H1 (cell line): ENCODE results near the gene KCNJ13. TPM values are rescaled to one million over a fixed set of nuclear protein-coding genes. Genes with fewer than 3 reads are reported as not detected.

Experiments used
- CHD7 ChIP-seq: fragments of 300-600 bp; sonication (generic); IDR thresholded peaks from 2 replicates; pipeline ENCODE4 v1.7.1; 2012; ENCODE audit warnings: low read length, moderate library complexity, mild to moderate bottlenecking, inconsistent platforms; ENCODE audit not compliant: insufficient replicate concordance
- CREB1 ChIP-seq: IDR thresholded peaks from 2 replicates; pipeline ENCODE4 v1.6.1; 2012; ENCODE audit warnings: inconsistent platforms
- NANOG ChIP-seq: IDR thresholded peaks from 2 replicates; pipeline ENCODE4 v1.6.1; 2011; ENCODE audit warnings: low read length, low read depth, mild to moderate bottlenecking, inconsistent platforms; ENCODE audit not compliant: insufficient read depth, poor library complexity, severe bottlenecking
- POLR2AphosphoS5 ChIP-seq: IDR thresholded peaks from 2 replicates; pipeline ENCODE4 v1.6.1; 2011; ENCODE audit warnings: low read depth, low read length
- RAD21 ChIP-seq, 2 experiments: IDR thresholded peaks in 1 of 2; conservative IDR thresholded peaks in 1 of 2; 2 replicates each; pipeline ENCODE4 v1.6.1; 2011; ENCODE audit warnings: low read depth in 2 of 2, low read length in 2 of 2, improper control_type of control experiment in 1 of 2, inconsistent platforms in 1 of 2, mild to moderate bottlenecking in 1 of 2, moderate library complexity in 1 of 2
- RBBP5 ChIP-seq: IDR thresholded peaks from 2 replicates; pipeline ENCODE4 v1.7.1; 2012; ENCODE audit warnings: low read depth, mild to moderate bottlenecking, inconsistent platforms, low read length, moderate library complexity, borderline replicate concordance
- TAF7 ChIP-seq: optimal IDR thresholded peaks from 2 replicates; pipeline ENCODE3; 2011; ENCODE audit warnings: low read depth, mild to moderate bottlenecking, inconsistent platforms, low read length, moderate library complexity, borderline replicate concordance
- TBP ChIP-seq: IDR thresholded peaks from 2 replicates; pipeline ENCODE4 v1.6.1; 2011; ENCODE audit warnings: low read depth, low read length, improper control_type of control experiment
- polyA plus RNA-seq, 7 experiments: library from polyadenylated mRNA; depleted of rRNA in 3 of 7; stranded (reverse) in 5 of 7; unstranded in 2 of 7; fragments of >200 nt in 5 of 7; fragments of 200-250 nt in 2 of 7; gene quantifications; 1 replicate in 5 of 7; 2 replicates in 1 of 7; 4 replicates in 1 of 7; pipeline versions ENCODE4 v1.2.1 to v1.2.3, GENCODE V29; 2011 to 2013; ENCODE audit warnings: missing spikeins in 2 of 7, mixed read lengths in 2 of 7
- total RNA-seq: library from RNA; stranded (reverse); fragmentation: NEBNext Ultra II Directional; extraction: Animal tissue kit (Norgen Biotek cat#: 25700); gene quantifications from 2 replicates; pipeline ENCODE4 v1.2.1, GENCODE V29; 2021
- TF ChIP-seq, protein P1 (sequence below): IDR thresholded peaks from 2 replicates; pipeline ENCODE4 v1.6.1; 2011; ENCODE audit warnings: low read length, improper control_type of control experiment

The KCNJ13 gene
- total and polyA plus RNA-seq, 2 of the 8 experiments (the other 6 are each of a cell fraction or from before 2014, with no cell fraction given): not detected

DNA sequence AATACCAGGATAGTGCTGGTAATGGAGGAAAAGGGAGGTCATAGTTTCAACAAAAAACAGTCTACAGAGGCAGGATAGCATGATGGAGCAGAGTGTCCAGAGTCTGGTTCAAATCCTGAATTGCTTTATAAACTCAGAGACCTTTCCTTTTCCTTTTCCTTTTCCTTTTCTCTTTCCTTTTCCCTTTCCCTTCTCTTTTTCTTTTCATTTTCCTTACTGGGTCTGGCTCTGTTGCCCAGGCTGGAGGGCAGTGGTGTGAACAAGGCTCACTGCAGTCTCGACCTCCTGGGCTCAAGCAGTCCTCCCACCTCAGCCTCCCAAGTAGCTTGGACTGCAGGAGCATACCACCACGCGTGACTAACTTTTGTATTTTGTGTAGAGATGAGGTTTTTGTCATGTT, 47.6 kb downstream of the KCNJ13 start (continued):
- no peak for TF ChIP-seq CHD7
- TF ChIP-seq TAF7: no peak
- no peak for TF ChIP-seq CREB1
- TF ChIP-seq TBP: no peak
- no peak for TF ChIP-seq RBBP5
- no peak for TF ChIP-seq NANOG
- no peak for TF ChIP-seq POLR2AphosphoS5
- TF ChIP-seq RAD21 (IDR thresholded peaks at IDR 0.05 in 1 of 2, conservative IDR thresholded peaks at IDR 0.05 in 1 of 2; ENCODE audit: low read depth in 2 of 2, low read length in 2 of 2): no peak
- TF ChIP-seq, protein P1, sequence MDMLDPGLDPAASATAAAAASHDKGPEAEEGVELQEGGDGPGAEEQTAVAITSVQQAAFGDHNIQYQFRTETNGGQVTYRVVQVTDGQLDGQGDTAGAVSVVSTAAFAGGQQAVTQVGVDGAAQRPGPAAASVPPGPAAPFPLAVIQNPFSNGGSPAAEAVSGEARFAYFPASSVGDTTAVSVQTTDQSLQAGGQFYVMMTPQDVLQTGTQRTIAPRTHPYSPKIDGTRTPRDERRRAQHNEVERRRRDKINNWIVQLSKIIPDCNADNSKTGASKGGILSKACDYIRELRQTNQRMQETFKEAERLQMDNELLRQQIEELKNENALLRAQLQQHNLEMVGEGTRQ: no peak
